Activated T-cell treated with anti-CD3 and anti-CD28 coated beads, Interleukin-2, amount 50 U/mL, for 48 hours (primary cell): ENCODE data around the gene ZRANB3.
"Not testable (repeated sequence)": the region's sequence is repeated elsewhere in the genome, so short reads cannot be mapped to it uniquely, and the experiment has no call there.

Experiments used
- DNase-seq, 2 experiments: peaks; one replicate each; pipeline ENCODE4 v3.0.0-alpha.2; 2020

The ZRANB3 gene

GRCh38 chr2:135169900-135170753 is 360.9 kb downstream of the ZRANB3 start:
- no peak for DNase-seq

DNA sequence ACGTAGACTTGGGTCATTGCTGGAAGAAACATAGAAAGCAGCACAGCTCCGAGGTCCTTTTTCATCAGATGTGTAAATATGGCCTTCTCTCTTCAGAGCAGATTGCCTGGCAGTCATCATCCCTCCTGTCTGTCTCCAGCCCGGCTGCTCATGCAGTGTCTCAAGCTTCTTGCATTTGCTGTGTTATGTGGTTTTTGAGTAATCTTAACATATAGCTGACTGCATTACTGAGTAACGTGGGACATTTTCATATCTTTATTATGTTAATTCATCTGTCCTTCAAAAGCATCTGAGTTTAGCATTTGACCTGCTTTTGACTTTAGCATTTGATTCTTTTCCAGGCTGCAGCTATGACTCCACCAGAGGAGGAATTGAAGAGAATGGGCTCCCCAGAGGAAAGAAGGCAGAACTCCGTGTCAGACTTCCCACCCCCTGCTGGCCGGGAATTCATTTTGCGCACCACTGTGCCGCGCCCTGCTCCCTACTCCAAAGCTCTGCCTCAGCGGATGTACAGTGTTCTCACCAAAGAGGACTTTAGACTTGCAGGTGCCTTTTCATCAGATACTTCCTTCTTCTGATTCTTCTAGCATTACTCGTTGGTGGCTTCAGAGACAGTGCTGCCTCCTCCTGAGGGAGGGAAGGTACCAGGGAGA is 362.7 kb downstream of the ZRANB3 start:
- DNase-seq = no peak

DNA sequence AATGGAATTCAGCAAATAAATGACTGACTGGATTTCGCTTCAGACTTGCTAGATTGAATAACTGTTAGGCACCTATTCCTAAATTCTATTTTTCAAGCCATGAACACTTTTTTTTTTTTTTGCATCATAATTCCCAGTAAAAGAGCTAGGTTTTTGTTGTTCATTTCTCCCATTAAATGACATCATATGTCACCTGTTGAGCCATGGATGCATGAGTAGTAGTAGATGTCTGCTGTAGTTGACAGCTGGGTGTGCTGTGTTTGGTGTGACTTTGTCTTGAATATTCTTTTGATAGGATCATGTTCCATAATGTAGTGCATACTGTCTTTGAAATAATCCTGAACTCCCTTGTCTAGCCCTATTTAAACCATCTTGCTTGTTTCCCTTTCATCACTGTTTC is 363.7 kb downstream of the ZRANB3 start:
- no peak for DNase-seq

DNA sequence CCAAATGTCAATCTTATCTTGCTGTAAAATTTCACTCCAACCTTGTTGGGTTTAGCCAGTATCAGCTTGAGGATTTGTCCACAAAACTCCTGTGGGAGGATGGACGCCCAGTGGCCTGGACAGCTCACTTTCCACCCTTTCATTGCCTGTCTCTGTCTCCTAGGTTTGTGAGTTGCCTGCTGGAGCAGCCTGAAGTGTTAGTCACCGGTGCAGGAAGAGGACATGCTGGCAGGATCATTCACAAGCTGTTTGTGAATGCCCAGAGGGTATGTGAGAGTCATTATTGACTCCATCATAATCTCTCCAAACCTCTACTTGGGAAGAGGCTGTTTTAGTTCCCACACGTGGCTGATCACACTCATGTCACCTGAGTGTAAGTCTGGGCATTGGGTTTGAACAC is 366.6 kb downstream of the ZRANB3 start:
- DNase-seq = no peak

GRCh38 chr2:135163901-135164300 is 367.1 kb downstream of the ZRANB3 start:
- DNase-seq = no peak

DNA sequence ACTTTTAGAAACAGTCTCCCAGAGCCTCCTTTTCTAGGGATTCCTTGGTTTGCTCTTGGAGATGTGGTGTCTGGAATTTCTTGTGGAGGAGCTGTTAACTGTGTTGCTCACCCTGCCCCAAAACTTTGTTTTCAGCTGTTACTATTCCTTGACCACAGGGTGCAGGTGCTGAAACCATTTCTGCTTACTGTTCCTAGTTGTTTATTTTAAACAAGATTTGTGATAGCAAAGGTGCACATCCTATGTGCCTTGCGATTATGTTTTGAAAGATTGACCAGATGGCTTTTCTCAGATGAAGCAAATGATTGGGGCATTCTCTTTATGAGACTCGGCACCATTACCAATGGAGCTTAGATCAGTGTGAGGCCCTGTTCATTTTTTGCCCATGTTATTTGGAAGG is 367.7 kb downstream of the ZRANB3 start:
- no peak for DNase-seq

GRCh38 chr2:135162786-135163185 is 368.2 kb downstream of the ZRANB3 start:
- DNase-seq = no peak

GRCh38 chr2:135162377-135162776 is 368.6 kb downstream of the ZRANB3 start:
- DNase-seq = no peak

- no peak for DNase-seq
These were observed 371.8 kb downstream of the ZRANB3 start for GRCh38 chr2:135159191-135159590.

DNA sequence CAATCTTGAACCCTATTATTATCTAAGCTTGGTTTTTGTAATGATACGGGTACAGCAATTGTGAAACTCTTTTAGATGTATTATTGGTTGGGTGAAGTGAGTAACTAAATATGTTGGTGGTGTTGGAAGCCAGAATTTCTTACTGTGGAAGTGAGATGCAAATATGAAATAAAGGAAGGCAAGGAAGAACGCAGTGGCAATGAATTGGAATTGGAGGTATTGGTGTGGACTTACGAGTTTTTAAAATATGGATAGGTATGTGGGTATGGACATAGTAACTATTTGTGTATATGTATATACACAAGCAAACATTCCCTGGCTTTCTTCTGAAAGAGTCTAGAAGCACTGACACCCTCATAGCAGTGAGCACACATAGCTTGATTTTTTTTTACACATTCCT is 373.2 kb downstream of the ZRANB3 start:
- DNase-seq = no peak

DNA sequence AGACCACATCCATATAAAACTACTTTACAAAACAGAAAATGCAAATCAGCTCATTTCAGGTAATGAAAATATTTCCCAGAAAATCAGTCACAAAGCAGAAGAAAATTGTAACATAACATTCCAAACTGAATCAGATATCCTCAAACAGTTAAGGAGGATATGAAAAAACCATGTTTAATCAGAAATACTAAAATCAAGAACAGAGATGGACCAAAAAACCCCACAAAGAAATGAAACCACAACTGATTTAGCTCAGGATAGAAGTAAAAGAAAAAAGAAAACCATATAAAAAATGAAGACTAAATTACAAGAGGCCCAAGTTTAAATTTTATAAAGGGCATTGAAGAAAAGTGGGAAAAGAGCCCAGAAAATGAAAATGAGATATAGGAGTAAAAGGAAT is 376.1 kb downstream of the ZRANB3 start:
- DNase-seq = no peak

- DNase-seq = no peak
These were observed 378.7 kb downstream of the ZRANB3 start for GRCh38 chr2:135152361-135152760.

DNA sequence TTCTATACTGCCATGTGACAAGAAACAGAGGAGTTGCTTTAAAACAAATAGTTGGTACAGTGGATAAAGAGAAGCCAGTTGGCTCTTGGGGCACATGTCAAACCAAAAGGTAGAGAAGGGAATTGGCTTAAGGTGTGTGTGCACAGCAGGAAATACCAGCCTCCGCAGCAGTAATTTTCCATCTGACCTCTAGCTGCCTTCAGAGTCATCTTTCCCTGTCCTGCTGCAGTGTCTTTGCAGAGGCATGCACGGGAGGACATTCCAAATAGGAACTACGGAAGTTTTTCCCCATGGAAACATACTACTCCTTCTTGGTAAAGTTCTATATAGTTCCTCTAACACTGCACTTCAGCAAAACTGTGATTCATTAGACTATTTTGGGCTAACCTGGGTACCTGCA is 379.4 kb downstream of the ZRANB3 start:
- no peak for DNase-seq

- no peak for DNase-seq
These were observed 380.3 kb downstream of the ZRANB3 start for GRCh38 chr2:135150725-135151124.

GRCh38 chr2:135149251-135149650 is 381.8 kb downstream of the ZRANB3 start:
- DNase-seq = no peak

GRCh38 chr2:135144343-135144742 is 386.7 kb downstream of the ZRANB3 start:
- no peak for DNase-seq

DNA sequence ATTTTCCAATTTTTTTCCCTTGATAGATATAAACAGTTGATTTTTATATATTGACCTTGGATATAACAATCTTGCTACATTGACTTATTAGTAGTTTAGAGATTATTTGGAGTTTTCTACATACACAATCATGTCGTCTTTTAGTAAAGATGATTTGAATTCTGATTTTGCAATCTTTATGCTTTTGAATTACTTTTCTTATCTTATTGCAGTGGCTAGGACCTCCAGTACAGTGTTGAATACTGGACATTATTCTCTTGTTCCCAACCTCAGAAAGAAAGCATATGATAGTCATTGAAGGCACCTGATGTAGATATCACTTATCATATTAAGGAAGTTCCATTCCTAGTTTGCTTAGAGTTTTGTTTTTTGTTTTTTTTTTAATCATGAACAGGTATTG is 388.7 kb downstream of the ZRANB3 start:
- DNase-seq = no peak

- no peak for DNase-seq
These were observed 390.4 kb downstream of the ZRANB3 start for GRCh38 chr2:135140606-135141005.

DNA sequence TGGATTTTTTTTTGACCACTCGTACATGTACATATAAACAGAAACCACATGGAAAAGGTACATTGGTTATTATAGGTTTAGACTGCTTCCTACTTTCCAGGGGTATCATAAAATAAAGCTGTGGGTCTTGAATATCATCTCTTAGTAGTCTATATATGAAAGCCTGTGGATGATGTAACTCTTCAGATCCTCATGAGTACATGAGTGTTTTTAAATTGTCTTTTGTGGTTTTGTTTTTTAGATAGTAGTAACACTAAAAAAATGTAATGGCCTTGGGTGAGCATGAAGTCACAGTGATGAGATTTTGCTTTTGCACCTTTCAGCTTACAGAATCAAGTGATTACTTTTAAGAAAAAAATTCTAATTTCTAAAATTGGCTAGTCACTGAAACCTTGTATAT is 398.7 kb downstream of the ZRANB3 start:
- no peak for DNase-seq

- no peak for DNase-seq
These were observed 400.3 kb downstream of the ZRANB3 start for GRCh38 chr2:135130751-135131150.

DNA sequence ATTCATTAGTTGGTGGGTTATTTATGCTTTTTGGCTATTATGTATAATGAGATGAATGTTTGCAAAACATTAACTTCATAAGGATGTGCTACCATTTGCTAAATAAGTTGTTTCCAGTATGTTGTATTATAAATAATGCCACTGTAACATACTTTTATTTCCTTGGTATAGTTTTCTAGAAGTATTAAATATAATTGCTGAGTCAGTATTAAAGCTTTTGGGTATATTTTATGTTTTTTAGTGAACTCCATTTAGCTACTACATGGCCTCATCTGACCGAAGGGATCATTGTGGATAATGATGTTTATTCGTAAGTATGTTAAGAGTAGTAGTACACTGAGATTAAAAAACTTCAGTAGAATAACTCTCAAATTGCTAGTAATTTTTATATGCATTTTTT is 405.1 kb downstream of the ZRANB3 start:
- DNase-seq = no peak

DNA sequence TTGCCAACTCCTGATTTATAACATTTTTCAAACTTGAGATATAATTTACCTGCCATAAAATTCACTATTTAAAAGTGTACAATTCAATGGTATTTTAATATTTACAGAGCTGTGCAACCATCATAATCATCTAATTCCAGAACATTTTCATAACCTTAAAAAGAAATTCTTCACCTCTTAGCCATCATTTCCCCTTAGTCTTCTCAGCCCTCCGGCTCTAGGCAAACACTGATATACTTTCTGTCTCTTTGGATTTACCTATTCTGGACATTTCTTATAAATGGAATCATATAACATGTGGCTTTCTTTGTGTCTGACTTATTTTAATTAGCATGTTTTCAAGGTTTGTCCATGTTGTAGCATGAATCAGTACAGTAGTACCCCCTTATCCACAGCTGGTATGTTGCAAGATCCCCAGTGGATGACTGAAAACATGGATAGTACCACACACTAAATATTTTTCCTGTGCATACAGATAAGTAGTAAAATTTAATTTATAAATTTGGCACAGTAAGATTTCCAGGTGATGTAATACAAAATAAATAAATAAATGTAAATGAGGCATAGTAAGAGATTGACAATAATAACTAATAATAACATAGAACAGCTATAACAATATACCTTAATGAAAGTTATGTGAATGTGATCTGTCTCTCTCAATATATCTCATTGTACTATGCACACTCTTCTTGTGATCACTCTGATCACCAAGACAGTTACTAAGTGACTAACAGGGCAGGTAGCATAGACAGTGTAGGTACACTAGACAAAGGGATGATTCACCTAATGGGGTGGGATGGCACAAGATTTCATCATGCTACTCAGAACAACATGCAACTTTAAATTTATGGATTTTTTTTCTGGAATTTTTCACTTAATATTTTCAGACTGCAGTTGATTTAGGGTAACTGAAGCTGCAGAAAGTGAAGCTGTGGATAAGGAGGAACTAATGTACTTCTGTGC is 405.8 kb downstream of the ZRANB3 start:
- no peak for DNase-seq

GRCh38 chr2:135121658-135122039 is 409.4 kb downstream of the ZRANB3 start:
- not testable (repeated sequence) for DNase-seq
